HG03066 (cell line): ENCODE measurements around the gene FOXP1.

ENCODE experiments used
- ATAC-seq: cut with Tn5 transposase; IDR thresholded peaks from one replicate; pipeline ENCODE4 v1.9.1; 2021; ENCODE audit warnings: low read depth; ENCODE audit not compliant: unreplicated experiment

Gene FOXP1

GRCh38 chr3:71122641-71123040, 460.9 kb downstream of the FOXP1 start:
- ATAC-seq = no peak

GRCh38 chr3:71121429-71122167, 461.9 kb downstream of the FOXP1 start:
- ATAC-seq = no peak

GRCh38 chr3:71120012-71120411, 463.5 kb downstream of the FOXP1 start:
- no peak for ATAC-seq

- ATAC-seq = no peak
Observed at GRCh38 chr3:71119171-71119570, 464.4 kb downstream of the FOXP1 start.

- no peak for ATAC-seq
Observed at GRCh38 chr3:71118436-71118835, 465.1 kb downstream of the FOXP1 start.

- ATAC-seq = no peak
Observed at GRCh38 chr3:71117572-71118247, 465.8 kb downstream of the FOXP1 start.

GRCh38 chr3:71114610-71115009, 468.9 kb downstream of the FOXP1 start:
- ATAC-seq = no peak

- no peak for ATAC-seq
Observed at GRCh38 chr3:71112576-71112975, 471.0 kb downstream of the FOXP1 start.

GRCh38 chr3:71111784-71112440, 471.6 kb downstream of the FOXP1 start:
- no peak for ATAC-seq

- no peak for ATAC-seq
Observed at GRCh38 chr3:71110385-71111222, 472.9 kb downstream of the FOXP1 start.

- ATAC-seq = no peak
Observed at GRCh38 chr3:71109977-71110285, 473.6 kb downstream of the FOXP1 start.

GRCh38 chr3:71109241-71109976, 474.1 kb downstream of the FOXP1 start:
- ATAC-seq = no peak

- no peak for ATAC-seq
Observed at GRCh38 chr3:71107926-71108325, 475.6 kb downstream of the FOXP1 start.

- no peak for ATAC-seq
Observed at GRCh38 chr3:71104976-71105375, 478.6 kb downstream of the FOXP1 start.

- ATAC-seq = no peak
Observed at GRCh38 chr3:71104556-71104955, 479.0 kb downstream of the FOXP1 start.

- ATAC-seq = no peak
Observed at GRCh38 chr3:71104121-71104541, 479.4 kb downstream of the FOXP1 start.

- no peak for ATAC-seq
Observed at GRCh38 chr3:71103430-71103921, 480.1 kb downstream of the FOXP1 start.

- ATAC-seq = no peak
Observed at GRCh38 chr3:71102111-71102983, 481.2 kb downstream of the FOXP1 start.

GRCh38 chr3:71101626-71102025, 481.9 kb downstream of the FOXP1 start:
- no peak for ATAC-seq
